Measurements from ENCODE around the gene C1orf146. TPM values are rescaled to one million over a fixed set of nuclear protein-coding genes. Genes with fewer than 3 reads are reported as not detected.

C1orf146 gene
- total RNA-seq: not detected

- H3K4me1 Mint-ChIP-seq (ENCODE audit: low read depth): no peaks in the 10 kb centered on the region
- no peak within 1 kb of the TSS for H3K4me3 Mint-ChIP-seq
- H3K36me3 Mint-ChIP-seq (ENCODE audit: low read depth): no peaks in the 10 kb centered on the region
- no peaks in the 10 kb centered on the region for H3K27me3 Mint-ChIP-seq (ENCODE audit: low read depth)
- intact Hi-C loops (cut with micrococcal nuclease): no loop called here
- no peaks in the 10 kb centered on the region for H3K9me3 Mint-ChIP-seq
- CTCF ChIA-PET: interaction anchor here (0.9 kb wide), 1 partner anchor 71 kb away, joined by 3 read pairs; no protein-coding TSS in a partner anchor
- DNase-seq: no peak
- no peak within 1 kb of the TSS for H3K27ac Mint-ChIP-seq
Measured at GRCh38 chr1:92217721-92218120, at the start of gene C1orf146. C1orf146 (plus strand) TSS chr1:92217915; CDS start chr1:92231421, 13,506 bp downstream.

GRCh38 chr1:92168657-92169056, 49.1 kb upstream of the C1orf146 start:
- intact Hi-C loops (cut with micrococcal nuclease): no loop called here
- Mint-ChIP-seq H3K9me3 (no peaks in the 10 kb centered on the region), H3K4me3 (no peak overlapping the region), H3K27me3 (ENCODE audit: low read depth) (no peaks in the 10 kb centered on the region), H3K27ac (no peak overlapping the region), H3K36me3 (ENCODE audit: low read depth) (peaks cover under 1% of the 10 kb centered on the region), H3K4me1 (ENCODE audit: low read depth) (no peaks in the 10 kb centered on the region)
- no peak for DNase-seq
- CTCF ChIA-PET: interaction anchor here (1.2 kb wide), 1 partner anchor 42 kb away, joined by 3 read pairs; no protein-coding TSS in a partner anchor

GRCh38 chr1:92169214-92170005, 48.3 kb upstream of the C1orf146 start:
- Mint-ChIP-seq H3K36me3 (ENCODE audit: low read depth) (no peaks in the 10 kb centered on the region), H3K27me3 (ENCODE audit: low read depth) (no peaks in the 10 kb centered on the region), H3K4me3 (no peak overlapping the region), H3K27ac (no peak overlapping the region), H3K4me1 (ENCODE audit: low read depth) (no peaks in the 10 kb centered on the region), H3K9me3 (no peaks in the 10 kb centered on the region)
- DNase-seq: no peak
- CTCF ChIA-PET: interaction anchor here (0.6 to 1.2 kb wide), 2 partner anchors 41 to 88 kb away, joined by 3 to 6 read pairs; no protein-coding TSS in a partner anchor
- intact Hi-C loops (cut with micrococcal nuclease): no loop called here

GRCh38 chr1:92184632-92185031, 33.1 kb upstream of the C1orf146 start:
- DNase-seq: no peak
- H3K36me3 Mint-ChIP-seq (ENCODE audit: low read depth): peaks cover 6% of the 10 kb centered on the region
- no peaks in the 10 kb centered on the region for H3K9me3 Mint-ChIP-seq
- no peaks in the 10 kb centered on the region for H3K27me3 Mint-ChIP-seq (ENCODE audit: low read depth)
- H3K4me3 Mint-ChIP-seq: no peak overlapping the region
- CTCF ChIA-PET: no interaction called here
- no peak overlapping the region for H3K27ac Mint-ChIP-seq
- no peaks in the 10 kb centered on the region for H3K4me1 Mint-ChIP-seq (ENCODE audit: low read depth)
- intact Hi-C loops (cut with micrococcal nuclease): no loop called here

- Mint-ChIP-seq H3K4me3 (no peak overlapping the region), H3K9me3 (no peaks in the 10 kb centered on the region), H3K4me1 (ENCODE audit: low read depth) (no peaks in the 10 kb centered on the region), H3K36me3 (ENCODE audit: low read depth) (peaks cover 3% of the 10 kb centered on the region), H3K27me3 (ENCODE audit: low read depth) (no peaks in the 10 kb centered on the region), H3K27ac (no peak overlapping the region)
- intact Hi-C loops (cut with micrococcal nuclease): no loop called here
- DNase-seq: no peak
- CTCF ChIA-PET: no interaction called here
Measured at GRCh38 chr1:92186081-92186480, 31.6 kb upstream of the C1orf146 start.

GRCh38 chr1:92188436-92189255, 29.1 kb upstream of the C1orf146 start:
- Mint-ChIP-seq H3K4me1 (ENCODE audit: low read depth) (no peaks in the 10 kb centered on the region), H3K4me3 (no peak overlapping the region), H3K36me3 (ENCODE audit: low read depth) (peaks cover 3% of the 10 kb centered on the region), H3K9me3 (no peaks in the 10 kb centered on the region), H3K27me3 (ENCODE audit: low read depth) (no peaks in the 10 kb centered on the region), H3K27ac (no peak overlapping the region)
- DNase-seq: no peak
- intact Hi-C loops (cut with micrococcal nuclease): no loop called here
- CTCF ChIA-PET: interaction anchor here (0.9 kb wide), 1 partner anchor 1022 kb away, joined by 4 read pairs; no protein-coding TSS in a partner anchor

- no peak overlapping the region for H3K27ac Mint-ChIP-seq
- CTCF ChIA-PET: interaction anchor here (0.5 kb wide), 1 partner anchor 627 kb away, joined by 3 read pairs; no protein-coding TSS in a partner anchor
- no peaks in the 10 kb centered on the region for H3K4me1 Mint-ChIP-seq (ENCODE audit: low read depth)
- intact Hi-C loops (cut with micrococcal nuclease): no loop called here
- H3K27me3 Mint-ChIP-seq (ENCODE audit: low read depth): no peaks in the 10 kb centered on the region
- DNase-seq: no peak
- no peaks in the 10 kb centered on the region for H3K9me3 Mint-ChIP-seq
- H3K36me3 Mint-ChIP-seq (ENCODE audit: low read depth): no peaks in the 10 kb centered on the region
- no peak overlapping the region for H3K4me3 Mint-ChIP-seq
Measured at GRCh38 chr1:92191726-92192125, 26.0 kb upstream of the C1orf146 start.

- CTCF ChIA-PET: interaction anchor here (0.5 kb wide), 1 partner anchor 627 kb away, joined by 3 read pairs; no protein-coding TSS in a partner anchor
- Mint-ChIP-seq H3K27ac (no peak overlapping the region), H3K36me3 (ENCODE audit: low read depth) (no peaks in the 10 kb centered on the region), H3K4me3 (no peak overlapping the region), H3K9me3 (no peaks in the 10 kb centered on the region), H3K4me1 (ENCODE audit: low read depth) (peaks cover 3% of the 10 kb centered on the region), H3K27me3 (ENCODE audit: low read depth) (no peaks in the 10 kb centered on the region)
- DNase-seq: no peak
- intact Hi-C loops (cut with micrococcal nuclease): no loop called here
Measured at GRCh38 chr1:92192246-92192645, 25.5 kb upstream of the C1orf146 start.

GRCh38 chr1:92194511-92194910, 23.2 kb upstream of the C1orf146 start:
- no peaks in the 10 kb centered on the region for H3K36me3 Mint-ChIP-seq (ENCODE audit: low read depth)
- peaks cover 3% of the 10 kb centered on the region for H3K4me1 Mint-ChIP-seq (ENCODE audit: low read depth)
- H3K4me3 Mint-ChIP-seq: no peak overlapping the region
- H3K9me3 Mint-ChIP-seq: no peaks in the 10 kb centered on the region
- intact Hi-C loops (cut with micrococcal nuclease): no loop called here
- H3K27me3 Mint-ChIP-seq (ENCODE audit: low read depth): no peaks in the 10 kb centered on the region
- DNase-seq: no peak
- CTCF ChIA-PET: no interaction called here
- H3K27ac Mint-ChIP-seq: no peak overlapping the region

GRCh38 chr1:92201973-92202372, 15.7 kb upstream of the C1orf146 start:
- Mint-ChIP-seq H3K27ac (peak overlapping the region; percentile 51), H3K4me3 (no peak overlapping the region), H3K9me3 (peaks cover 6% of the 10 kb centered on the region), H3K27me3 (ENCODE audit: low read depth) (no peaks in the 10 kb centered on the region), H3K36me3 (ENCODE audit: low read depth) (peaks cover 2% of the 10 kb centered on the region), H3K4me1 (ENCODE audit: low read depth) (peaks cover 21% of the 10 kb centered on the region)
- CTCF ChIA-PET: interaction anchor here (1.0 kb wide), 1 partner anchor 10 kb away, joined by 3 read pairs; no protein-coding TSS in a partner anchor
- intact Hi-C loops (cut with micrococcal nuclease): loop anchor here (2.0 to 5.0 kb wide), 2 partner anchors 87 to 120 kb away; partner anchors contain the start of gene BTBD8
- no peak for DNase-seq

- H3K9me3 Mint-ChIP-seq: peaks cover 6% of the 10 kb centered on the region
- no peak for DNase-seq
- H3K4me3 Mint-ChIP-seq: no peak overlapping the region
- H3K27me3 Mint-ChIP-seq (ENCODE audit: low read depth): no peaks in the 10 kb centered on the region
- H3K4me1 Mint-ChIP-seq (ENCODE audit: low read depth): peaks cover 20% of the 10 kb centered on the region
- H3K36me3 Mint-ChIP-seq (ENCODE audit: low read depth): peaks cover 2% of the 10 kb centered on the region
- H3K27ac Mint-ChIP-seq: no peak overlapping the region
- CTCF ChIA-PET: no interaction called here
- intact Hi-C loops (cut with micrococcal nuclease): loop anchor here (2.0 to 5.0 kb wide), 2 partner anchors 86 to 121 kb away; partner anchors contain the start of gene BTBD8
Measured at GRCh38 chr1:92203105-92203504, 14.6 kb upstream of the C1orf146 start.

GRCh38 chr1:92210701-92211100, 7.0 kb upstream of the C1orf146 start:
- CTCF ChIA-PET: interaction anchor here (0.8 to 1.3 kb wide), 2 partner anchors 21 to 41 kb away, joined by 3 to 6 read pairs; no protein-coding TSS in a partner anchor
- Mint-ChIP-seq H3K27me3 (ENCODE audit: low read depth) (no peaks in the 10 kb centered on the region), H3K27ac (no peak overlapping the region), H3K36me3 (ENCODE audit: low read depth) (no peaks in the 10 kb centered on the region), H3K4me3 (no peak overlapping the region), H3K4me1 (ENCODE audit: low read depth) (peaks cover 16% of the 10 kb centered on the region), H3K9me3 (no peaks in the 10 kb centered on the region)
- DNase-seq: no peak
- intact Hi-C loops (cut with micrococcal nuclease): no loop called here

Measured in activated naive CD4-positive, alpha-beta T cell treated with anti-CD3 and anti-CD28 coated beads for 36 hours (primary cell).